Keratinocyte (primary cell): ENCODE results near the gene MOB4.

Experiments used
- EZH2 ChIP-seq: IDR thresholded peaks from one replicate; pipeline ENCODE4 v1.6.1; 2012; ENCODE audit warnings: inconsistent platforms, mild to moderate bottlenecking, low read length, moderate library complexity
- TF ChIP-seq, protein P1 (sequence below), 3 experiments: IDR thresholded peaks in 1 of 3; conservative IDR thresholded peaks in 1 of 3; optimal IDR thresholded peaks in 1 of 3; 2 replicates in 2 of 3; 3 replicates in 1 of 3; pipeline versions ENCODE3 to v1.5.1; 2011; ENCODE audit warnings: low read length in 3 of 3, mild to moderate bottlenecking in 3 of 3, moderate library complexity in 2 of 3, control low read depth in 1 of 3, inconsistent platforms in 1 of 3; ENCODE audit not compliant: insufficient read depth in 2 of 3; ENCODE audit errors: extremely low read depth in 1 of 3

DNA sequence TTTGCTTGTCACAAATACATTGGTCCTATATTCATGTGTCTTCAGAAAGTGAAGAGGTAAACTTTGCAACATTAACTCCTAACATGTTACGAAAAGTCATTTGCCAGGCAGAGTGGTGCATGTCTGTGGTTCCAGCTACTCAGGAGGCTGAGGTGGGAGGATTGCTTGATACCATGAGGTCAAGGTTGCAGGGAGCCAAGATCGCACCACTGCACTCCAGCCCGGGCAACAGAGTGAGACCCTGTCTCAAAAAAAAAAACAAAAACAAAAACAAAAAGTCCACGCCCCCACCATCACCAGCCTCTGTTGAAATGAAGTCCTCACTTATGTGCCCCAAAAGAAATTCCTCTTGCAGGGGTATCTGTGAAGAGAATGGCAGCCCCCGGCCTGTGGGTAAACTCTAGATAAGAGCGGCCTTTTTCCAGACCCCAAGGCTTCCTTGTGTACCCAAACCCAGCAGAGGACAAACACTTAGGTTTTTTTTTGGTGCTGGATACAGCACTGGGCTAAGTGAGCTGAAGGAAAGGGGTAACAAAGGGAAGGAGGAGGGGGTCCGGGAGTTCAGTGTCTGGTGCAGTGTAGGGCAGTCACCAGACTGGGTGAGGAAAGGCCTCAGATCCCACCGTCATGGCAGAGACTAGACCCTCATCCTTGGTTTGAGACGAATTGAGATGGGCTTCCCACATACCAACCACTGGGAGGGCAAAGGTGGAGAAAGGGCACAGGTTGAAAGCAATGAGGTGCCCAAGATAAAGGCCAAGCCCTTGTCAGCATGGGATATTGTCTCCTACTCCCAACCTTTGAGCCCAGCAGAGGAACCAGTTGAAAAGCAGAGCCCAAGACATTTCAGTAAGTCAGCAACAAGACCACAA lies 35.5 kb upstream of the MOB4 start:
- TF ChIP-seq, protein P1, sequence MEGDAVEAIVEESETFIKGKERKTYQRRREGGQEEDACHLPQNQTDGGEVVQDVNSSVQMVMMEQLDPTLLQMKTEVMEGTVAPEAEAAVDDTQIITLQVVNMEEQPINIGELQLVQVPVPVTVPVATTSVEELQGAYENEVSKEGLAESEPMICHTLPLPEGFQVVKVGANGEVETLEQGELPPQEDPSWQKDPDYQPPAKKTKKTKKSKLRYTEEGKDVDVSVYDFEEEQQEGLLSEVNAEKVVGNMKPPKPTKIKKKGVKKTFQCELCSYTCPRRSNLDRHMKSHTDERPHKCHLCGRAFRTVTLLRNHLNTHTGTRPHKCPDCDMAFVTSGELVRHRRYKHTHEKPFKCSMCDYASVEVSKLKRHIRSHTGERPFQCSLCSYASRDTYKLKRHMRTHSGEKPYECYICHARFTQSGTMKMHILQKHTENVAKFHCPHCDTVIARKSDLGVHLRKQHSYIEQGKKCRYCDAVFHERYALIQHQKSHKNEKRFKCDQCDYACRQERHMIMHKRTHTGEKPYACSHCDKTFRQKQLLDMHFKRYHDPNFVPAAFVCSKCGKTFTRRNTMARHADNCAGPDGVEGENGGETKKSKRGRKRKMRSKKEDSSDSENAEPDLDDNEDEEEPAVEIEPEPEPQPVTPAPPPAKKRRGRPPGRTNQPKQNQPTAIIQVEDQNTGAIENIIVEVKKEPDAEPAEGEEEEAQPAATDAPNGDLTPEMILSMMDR (optimal IDR thresholded peaks at IDR 0.05 in 1 of 3, IDR thresholded peaks at IDR 0.05 in 1 of 3, conservative IDR thresholded peaks at IDR 0.05 in 1 of 3; ENCODE audit: extremely low read depth in 1 of 3, insufficient read depth in 2 of 3, low read length in 3 of 3) = no peak
- no peak for TF ChIP-seq EZH2
